Mesodermal cell (in vitro differentiated cells): Measurements from ENCODE around the gene FBXL14.

ENCODE experiments used
- H3K27ac ChIP-seq: 2 replicates; pipeline ENCODE4 v1.7.0; 2013; ENCODE audit warnings: mild to moderate bottlenecking, low read depth, low read length, moderate library complexity; ENCODE audit not compliant: severe bottlenecking
- H3K36me3 ChIP-seq: 2 replicates; pipeline ENCODE4 v1.7.1; 2013; ENCODE audit warnings: mild to moderate bottlenecking, low read length, moderate library complexity; ENCODE audit not compliant: control insufficient read depth, insufficient read depth
- H3K4me1 ChIP-seq: one replicate; pipeline ENCODE4 v1.7.1; 2013; ENCODE audit warnings: mild to moderate bottlenecking, low read length; ENCODE audit not compliant: insufficient read depth, control insufficient read depth, poor library complexity, severe bottlenecking
- H3K4me3 ChIP-seq: 2 replicates; pipeline ENCODE4 v1.7.0; 2013; ENCODE audit warnings: low read length, control low read depth, mild to moderate bottlenecking; ENCODE audit not compliant: insufficient read depth, poor library complexity, severe bottlenecking; ENCODE audit errors: extremely low read depth
- H3K9me3 ChIP-seq: 2 replicates; pipeline ENCODE4 v1.7.1; 2013; ENCODE audit warnings: mild to moderate bottlenecking, low read length, moderate library complexity; ENCODE audit not compliant: control insufficient read depth
- WGBS, 2 experiments: methylation state at CpG; one replicate each; pipeline ENCODE4 v1.1.5; 2013; ENCODE audit warnings: missing lambda C conversion rate in 2 of 2; ENCODE audit not compliant: insufficient coverage in 2 of 2; 5-methylcytosine and 5-hydroxymethylcytosine counted together

FBXL14 gene

GRCh38 chr12:1592444-1593173 lies 1.8 kb downstream of the FBXL14 start:
- peaks cover 38% of the 10 kb centered on the region for H3K4me1 ChIP-seq
- WGBS, 2 experiments, result 9 to 10% methylated on average over 24 to 26 of the region's 27 CpGs
- no peaks in the 10 kb centered on the region for H3K9me3 ChIP-seq
- peak overlapping the region; percentile 10 for H3K27ac ChIP-seq
- peaks cover 9% of the 10 kb centered on the region for H3K36me3 ChIP-seq
- H3K4me3 ChIP-seq, result peak overlapping the region; percentile 57

- peak overlapping the region; percentile 57 for H3K4me3 ChIP-seq
- H3K9me3 ChIP-seq, result no peaks in the 10 kb centered on the region
- H3K36me3 ChIP-seq, result peaks cover 9% of the 10 kb centered on the region
- H3K27ac ChIP-seq, result peak overlapping the region; percentile 65
- WGBS, 2 experiments, result no CpG with 5 or more reads among the region's 4 CpGs
- peaks cover 41% of the 10 kb centered on the region for H3K4me1 ChIP-seq
Observed at GRCh38 chr12:1591543-1591942, 2.8 kb downstream of the FBXL14 start.

DNA sequence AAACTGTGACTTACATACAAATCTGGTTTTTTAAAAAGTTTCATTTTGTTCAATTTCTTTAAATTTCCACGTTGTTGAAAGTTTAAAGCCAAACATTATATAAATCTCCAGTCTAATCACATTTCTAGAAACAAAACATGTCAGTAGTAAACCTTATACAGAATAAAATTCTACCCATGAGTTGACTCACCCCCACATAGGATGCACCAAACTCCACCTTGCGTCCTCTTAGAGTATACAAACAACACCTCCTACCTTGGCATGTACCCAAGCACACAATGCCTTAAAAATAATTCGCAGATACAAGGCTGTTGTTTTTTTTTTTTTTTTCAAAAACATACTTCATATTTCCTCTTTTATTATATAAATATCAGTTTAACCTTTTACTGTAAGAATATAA lies 3.3 kb downstream of the FBXL14 start:
- H3K4me3 ChIP-seq, result peak overlapping the region; percentile 57
- peak overlapping the region; percentile 86 for H3K27ac ChIP-seq
- 0 to 18% methylated on average over 1 to 2 of the region's 3 CpGs for WGBS, 2 experiments
- H3K9me3 ChIP-seq, result no peaks in the 10 kb centered on the region
- H3K4me1 ChIP-seq, result peaks cover 42% of the 10 kb centered on the region
- peaks cover 9% of the 10 kb centered on the region for H3K36me3 ChIP-seq

DNA sequence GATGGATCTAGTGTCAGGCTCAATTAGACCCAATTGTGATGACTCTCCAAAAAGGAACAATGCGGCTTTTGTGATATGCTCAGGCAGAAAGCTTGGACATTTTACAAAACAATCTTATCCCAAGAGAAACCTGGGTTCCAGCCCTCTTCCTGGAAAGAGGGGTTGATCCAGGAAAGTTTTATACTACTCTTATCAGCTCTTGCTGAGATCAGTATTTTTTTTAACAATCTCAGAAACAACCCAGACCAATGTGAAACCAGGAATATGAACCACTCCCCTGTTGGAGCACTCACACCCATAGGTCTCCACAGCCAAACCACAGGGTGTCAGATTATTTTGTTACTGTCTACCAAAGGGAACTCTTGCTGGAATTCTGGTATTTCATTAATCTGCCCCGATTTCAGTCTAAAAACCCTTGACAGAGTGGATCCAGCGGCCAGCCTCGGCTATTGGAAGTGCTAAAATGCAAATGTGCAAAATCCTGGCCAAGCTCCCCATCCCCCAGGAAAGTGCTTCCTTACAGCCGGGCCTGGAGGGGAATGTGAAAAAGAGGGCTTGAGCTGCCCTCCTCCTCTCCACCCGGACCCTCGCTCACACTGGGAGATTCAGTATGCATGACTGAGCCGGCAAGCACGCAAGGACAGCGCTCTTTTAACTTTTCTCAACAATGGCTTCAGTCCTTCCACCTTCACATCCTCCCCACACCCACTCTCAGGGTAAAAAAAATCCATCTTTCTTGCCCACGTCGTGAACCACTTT lies 4.0 kb downstream of the FBXL14 start:
- Histone ChIP-seq H3K36me3 (peaks cover 9% of the 10 kb centered on the region), H3K9me3 (no peaks in the 10 kb centered on the region), H3K4me3 (peak overlapping the region; percentile 57), H3K4me1 (peaks cover 39% of the 10 kb centered on the region), H3K27ac (peak overlapping the region; percentile 86)
- WGBS, 2 experiments, result 2 to 3% methylated on average over 11 to 12 of the region's 12 CpGs

GRCh38 chr12:1588575-1588947 lies 5.8 kb downstream of the FBXL14 start:
- Histone ChIP-seq H3K4me3 (no peak overlapping the region), H3K4me1 (peaks cover 34% of the 10 kb centered on the region), H3K36me3 (peaks cover 9% of the 10 kb centered on the region), H3K27ac (no peak overlapping the region), H3K9me3 (no peaks in the 10 kb centered on the region)
- 73 to 88% methylated on average over 2 to 3 of the region's 3 CpGs for WGBS, 2 experiments

- Histone ChIP-seq H3K27ac (no peak overlapping the region), H3K4me3 (no peak overlapping the region)
- WGBS, 2 experiments, result 0 to 27% methylated on average over 1 to 2 of the region's 5 CpGs
Observed at GRCh38 chr12:1587927-1588574, 6.3 kb downstream of the FBXL14 start.

DNA sequence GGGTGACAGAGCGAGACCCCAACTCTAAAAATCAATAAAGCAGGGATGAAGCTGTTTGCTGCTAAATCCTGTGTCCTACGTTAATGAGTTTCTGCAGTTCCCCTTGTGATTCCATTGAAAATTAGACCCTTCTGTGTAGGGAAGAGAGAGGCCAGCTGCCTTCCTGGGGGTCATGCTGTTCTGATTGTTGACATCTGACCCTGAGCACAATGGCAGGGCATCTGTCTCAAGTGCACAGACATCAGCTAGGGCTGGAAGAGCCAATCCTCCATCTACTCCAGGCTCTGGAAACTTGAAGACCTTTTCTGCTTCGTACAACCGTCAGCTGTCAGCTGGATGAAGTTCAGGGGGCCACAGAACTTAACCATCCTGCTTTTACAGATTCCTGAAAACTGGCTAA lies 10.1 kb downstream of the FBXL14 start:
- Histone ChIP-seq H3K4me3 (no peak overlapping the region), H3K36me3 (no peaks in the 10 kb centered on the region), H3K27ac (no peak overlapping the region), H3K9me3 (no peaks in the 10 kb centered on the region), H3K4me1 (peaks cover 23% of the 10 kb centered on the region)
- WGBS, 2 experiments, result 64 to 83% methylated on average over 3 to 4 of the region's 4 CpGs

More at GRCh38 chr12:1587927-1588574, 6.3 kb downstream of the FBXL14 start:
- Histone ChIP-seq H3K36me3 (peaks cover 6% of the 10 kb centered on the region), H3K4me1 (peaks cover 32% of the 10 kb centered on the region), H3K9me3 (no peaks in the 10 kb centered on the region)

- H3K4me1 ChIP-seq, result peaks cover 23% of the 10 kb centered on the region
- no peak overlapping the region for H3K27ac ChIP-seq
- no peak overlapping the region for H3K4me3 ChIP-seq
- H3K9me3 ChIP-seq, result no peaks in the 10 kb centered on the region
- H3K36me3 ChIP-seq, result no peaks in the 10 kb centered on the region
- 7% methylated on average over 2 of the region's 6 CpGs; no CpG with 5 or more reads in 1 of the 2 experiments for WGBS, 2 experiments
Observed at GRCh38 chr12:1583421-1584078, 10.8 kb downstream of the FBXL14 start.

- no peak overlapping the region for H3K4me3 ChIP-seq
- no peak overlapping the region for H3K27ac ChIP-seq
- H3K4me1 ChIP-seq, result peaks cover 15% of the 10 kb centered on the region
- no peaks in the 10 kb centered on the region for H3K36me3 ChIP-seq
- WGBS, 2 experiments, result 89 to 91% methylated on average over 2 to 3 of the region's 4 CpGs
- H3K9me3 ChIP-seq, result no peaks in the 10 kb centered on the region
Observed at GRCh38 chr12:1582709-1583050, 11.7 kb downstream of the FBXL14 start.

DNA sequence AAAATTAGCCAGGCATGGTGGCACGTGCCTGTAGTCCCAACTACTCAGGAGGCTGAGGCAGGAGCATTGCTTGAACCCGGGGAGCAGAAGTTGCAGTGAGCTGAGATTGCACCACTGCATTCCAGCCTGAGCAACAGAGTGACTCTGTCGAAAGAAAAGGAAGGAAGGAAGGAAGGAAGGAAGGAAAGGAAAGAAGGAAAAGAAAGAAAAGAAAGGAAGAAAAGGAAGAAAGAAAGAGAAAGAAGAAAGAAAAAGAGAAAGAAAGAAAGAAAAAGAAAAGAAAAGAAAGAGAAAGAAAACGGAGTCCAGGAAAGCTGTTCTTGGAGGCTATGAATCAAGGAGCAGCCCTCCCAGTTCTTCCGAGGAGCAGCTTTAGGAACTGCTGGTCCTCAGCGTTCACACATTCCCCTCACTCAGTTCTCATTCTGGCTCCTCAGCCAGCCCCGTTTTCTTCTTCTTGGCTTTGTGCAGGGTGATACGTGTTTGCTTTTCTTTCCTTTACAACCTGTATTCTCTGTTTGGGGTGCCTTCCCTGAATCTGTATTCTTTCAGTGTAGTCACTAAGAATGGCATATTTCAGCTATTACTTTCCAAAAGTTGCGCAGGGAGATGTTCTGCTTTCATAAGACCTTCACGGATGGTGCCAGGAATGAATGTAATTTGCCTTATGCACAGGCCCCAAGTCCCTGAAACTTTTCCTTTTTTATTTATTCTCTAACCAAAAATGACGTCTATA lies 12.2 kb downstream of the FBXL14 start:
- Histone ChIP-seq H3K4me3 (no peak overlapping the region), H3K27ac (no peak overlapping the region), H3K36me3 (no peaks in the 10 kb centered on the region), H3K9me3 (no peaks in the 10 kb centered on the region), H3K4me1 (peaks cover 14% of the 10 kb centered on the region)
- 90% methylated on average over 9 to 10 of the region's 11 CpGs for WGBS, 2 experiments
